Measurements from ENCODE around the gene ZSCAN31. TPM values are rescaled to one million over a fixed set of nuclear protein-coding genes. Genes with fewer than 3 reads are reported as not detected.

ZSCAN31 gene
- total RNA-seq, 6 experiments from 2014 or later = 0.64 to 2.0 (median 0.95) TPM

DNA sequence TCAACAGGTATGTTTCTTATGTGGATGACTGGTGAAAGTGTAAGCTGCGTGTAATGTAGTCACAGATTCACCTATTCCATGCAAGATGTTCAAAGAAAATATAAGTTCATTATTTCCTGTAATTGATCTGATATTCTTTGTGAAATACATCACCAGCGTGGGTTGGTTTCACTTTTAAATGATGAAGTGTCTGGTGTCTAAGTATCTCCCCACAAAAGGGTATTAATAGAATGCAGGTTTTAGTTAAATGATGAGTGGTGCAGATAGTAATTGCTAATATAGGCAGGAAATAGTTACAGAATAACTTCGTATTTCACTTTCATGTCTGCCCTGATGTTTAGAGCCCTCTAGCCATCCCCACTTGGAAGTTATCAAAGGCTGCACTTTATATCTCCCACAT, 32.4 kb downstream of the ZSCAN31 start:
- Mint-ChIP-seq H3K4me1 (ENCODE audit: low read depth) (no peaks in the 10 kb centered on the region), H3K27ac (no peak overlapping the region), H3K27me3 (ENCODE audit: insufficient read depth) (no peaks in the 10 kb centered on the region), H3K9me3 (no peaks in the 10 kb centered on the region), H3K4me3 (no peak overlapping the region), H3K36me3 (ENCODE audit: low read depth) (peaks cover 10% of the 10 kb centered on the region)
- DNase-seq = no peak
- TF ChIP-seq, protein P1, sequence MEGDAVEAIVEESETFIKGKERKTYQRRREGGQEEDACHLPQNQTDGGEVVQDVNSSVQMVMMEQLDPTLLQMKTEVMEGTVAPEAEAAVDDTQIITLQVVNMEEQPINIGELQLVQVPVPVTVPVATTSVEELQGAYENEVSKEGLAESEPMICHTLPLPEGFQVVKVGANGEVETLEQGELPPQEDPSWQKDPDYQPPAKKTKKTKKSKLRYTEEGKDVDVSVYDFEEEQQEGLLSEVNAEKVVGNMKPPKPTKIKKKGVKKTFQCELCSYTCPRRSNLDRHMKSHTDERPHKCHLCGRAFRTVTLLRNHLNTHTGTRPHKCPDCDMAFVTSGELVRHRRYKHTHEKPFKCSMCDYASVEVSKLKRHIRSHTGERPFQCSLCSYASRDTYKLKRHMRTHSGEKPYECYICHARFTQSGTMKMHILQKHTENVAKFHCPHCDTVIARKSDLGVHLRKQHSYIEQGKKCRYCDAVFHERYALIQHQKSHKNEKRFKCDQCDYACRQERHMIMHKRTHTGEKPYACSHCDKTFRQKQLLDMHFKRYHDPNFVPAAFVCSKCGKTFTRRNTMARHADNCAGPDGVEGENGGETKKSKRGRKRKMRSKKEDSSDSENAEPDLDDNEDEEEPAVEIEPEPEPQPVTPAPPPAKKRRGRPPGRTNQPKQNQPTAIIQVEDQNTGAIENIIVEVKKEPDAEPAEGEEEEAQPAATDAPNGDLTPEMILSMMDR (IDR thresholded peaks at IDR 0.05) = no peak

- Mint-ChIP-seq H3K4me3 (no peak overlapping the region), H3K9me3 (no peaks in the 10 kb centered on the region), H3K27ac (no peak overlapping the region), H3K27me3 (ENCODE audit: insufficient read depth) (peaks cover 2% of the 10 kb centered on the region; the same call in 1 of the 2 replicates), H3K36me3 (ENCODE audit: low read depth) (peaks cover 16% of the 10 kb centered on the region), H3K4me1 (ENCODE audit: low read depth) (no peaks in the 10 kb centered on the region)
- TF ChIP-seq, protein P1 (IDR thresholded peaks at IDR 0.05) = no peak
- DNase-seq = no peak
Observed at GRCh38 chr6:28296520-28297060, 39.4 kb downstream of the ZSCAN31 start.

DNA sequence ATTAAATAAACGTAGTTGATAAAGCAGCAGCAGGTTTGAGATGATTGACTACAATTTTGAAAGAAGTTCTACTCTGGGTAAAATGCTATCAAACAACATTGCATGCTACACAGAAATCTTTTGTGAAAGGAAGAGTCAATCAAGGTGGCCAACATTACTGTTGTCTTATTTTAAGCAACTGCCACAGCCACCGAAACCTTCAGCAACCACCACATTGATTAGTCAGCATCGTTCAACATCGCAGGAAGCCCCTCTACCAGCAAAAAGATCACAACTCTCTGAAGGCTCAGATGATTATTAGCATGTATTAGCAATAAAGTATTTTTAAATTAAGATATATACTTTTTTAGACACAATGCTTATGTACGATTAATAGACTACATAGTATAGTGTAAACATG, 40.6 kb downstream of the ZSCAN31 start:
- H3K27me3 Mint-ChIP-seq (ENCODE audit: insufficient read depth) = peaks cover 2% of the 10 kb centered on the region; the same call in 1 of the 2 replicates
- no peak overlapping the region for H3K27ac Mint-ChIP-seq
- no peaks in the 10 kb centered on the region for H3K9me3 Mint-ChIP-seq
- TF ChIP-seq, protein P1 (IDR thresholded peaks at IDR 0.05) = no peak
- no peak for DNase-seq
- no peak overlapping the region for H3K4me3 Mint-ChIP-seq
- peaks cover 15% of the 10 kb centered on the region; the same call in 1 of the 2 replicates for H3K36me3 Mint-ChIP-seq (ENCODE audit: low read depth)
- H3K4me1 Mint-ChIP-seq (ENCODE audit: low read depth) = no peaks in the 10 kb centered on the region

DNA sequence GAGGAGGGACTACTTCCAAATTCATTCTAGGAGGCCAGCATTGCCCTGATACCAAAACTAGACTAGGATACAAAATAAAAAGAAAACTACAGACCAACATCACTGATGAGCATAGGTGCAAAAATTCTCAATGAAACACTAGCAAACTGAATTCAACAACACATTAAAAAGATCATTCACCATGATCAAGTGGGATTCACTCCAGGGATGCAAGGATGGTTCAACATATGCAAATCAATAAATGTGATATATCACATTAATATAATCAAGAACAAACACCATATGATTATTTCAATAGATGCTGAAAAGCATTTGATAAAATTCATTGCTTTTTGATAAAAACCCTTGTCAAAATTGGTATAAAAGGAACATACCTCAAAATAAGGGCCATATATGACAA, 44.4 kb downstream of the ZSCAN31 start:
- Mint-ChIP-seq H3K27ac (no peak overlapping the region), H3K36me3 (ENCODE audit: low read depth) (peaks cover 27% of the 10 kb centered on the region), H3K4me3 (no peak overlapping the region)

GRCh38 chr6:28282926-28283325, 53.0 kb downstream of the ZSCAN31 start:
- Mint-ChIP-seq H3K4me1 (ENCODE audit: low read depth) (peaks cover 13% of the 10 kb centered on the region), H3K27ac (no peak overlapping the region), H3K27me3 (ENCODE audit: insufficient read depth) (peaks cover 3% of the 10 kb centered on the region; the same call in 1 of the 2 replicates), H3K36me3 (ENCODE audit: low read depth) (peaks cover 29% of the 10 kb centered on the region), H3K4me3 (peak overlapping the region; percentile 95), H3K9me3 (peaks cover 5% of the 10 kb centered on the region; the same call in 1 of the 2 replicates)
- no peak for DNase-seq
- TF ChIP-seq, protein P1 (IDR thresholded peaks at IDR 0.05) = no peak

More for the DNA sequence above, 44.4 kb downstream of the ZSCAN31 start:
- no peaks in the 10 kb centered on the region for H3K4me1 Mint-ChIP-seq (ENCODE audit: low read depth)
- no peak for DNase-seq
- H3K9me3 Mint-ChIP-seq = no peaks in the 10 kb centered on the region
- TF ChIP-seq, protein P1 (IDR thresholded peaks at IDR 0.05) = no peak
- no peaks in the 10 kb centered on the region; the same call in 1 of the 2 replicates for H3K27me3 Mint-ChIP-seq (ENCODE audit: insufficient read depth)

Measured in HFFc6 (cell line).